ENCODE results near the gene PLEKHA7. TPM values are rescaled to one million over a fixed set of nuclear protein-coding genes. Genes with fewer than 3 reads are reported as not detected.

PLEKHA7 gene
- total RNA-seq, 2 experiments from 2014 or later, result 0.13 TPM; not detected in 1

- no peak overlapping the region for H2AFZ ChIP-seq (ENCODE audit: low read length)
- POLR2A ChIA-PET, result interaction anchor here (1.3 kb wide), 1 partner anchor 11 kb away, joined by 4 read pairs; no protein-coding TSS in a partner anchor
- CTCF ChIA-PET (ENCODE audit: unreplicated experiment), result no interaction called here
- no peaks in the 10 kb centered on the region for H3K9me3 ChIP-seq (ENCODE audit: low read length)
- TF ChIP-seq CTCF (conservative IDR thresholded peaks at IDR 0.05; ENCODE audit: low read length) (no peak), EZH2phosphoT487 (IDR thresholded peaks at IDR 0.05; ENCODE audit: borderline replicate concordance, low read depth, low read length) (no peak)
- H4K20me1 ChIP-seq (ENCODE audit: insufficient read depth, low read length), result no peaks in the 10 kb centered on the region; the same call in 1 of the 2 replicates
- no peak for DNase-seq (ENCODE audit: low spot score)
- intact Hi-C loops (cut with micrococcal nuclease; ENCODE audit: unreplicated experiment), result no loop called here
- H3K4me2 ChIP-seq (ENCODE audit: low read length), result no peak overlapping the region
- no peaks in the 10 kb centered on the region for H3K9me2 ChIP-seq (ENCODE audit: insufficient read depth, low read length)
- BruUV-seq (replicated peaks), result no TSS peak
- H3K36me3 ChIP-seq (ENCODE audit: insufficient read depth, low read length), result no peaks in the 10 kb centered on the region
- H3K79me2 ChIP-seq (ENCODE audit: insufficient read depth, low read depth, low read length), result no peaks in the 10 kb centered on the region
- no peak overlapping the region for H3K4me3 ChIP-seq (ENCODE audit: low read depth, low read length, poor library complexity, severe bottlenecking)
- H3K27ac ChIP-seq (ENCODE audit: low read depth, low read length, poor library complexity, severe bottlenecking), result no peak overlapping the region
- no peaks in the 10 kb centered on the region for H3K4me1 ChIP-seq (ENCODE audit: insufficient read depth, low read length, poor library complexity, severe bottlenecking)
These were observed 44.9 kb downstream of the PLEKHA7 start for GRCh38 chr11:16969010-16969999.

- Histone ChIP-seq H3K4me2 (ENCODE audit: low read length) (no peak overlapping the region), H2AFZ (ENCODE audit: low read length) (no peak overlapping the region), H4K20me1 (ENCODE audit: insufficient read depth, low read length) (no peaks in the 10 kb centered on the region; the same call in 1 of the 2 replicates), H3K36me3 (ENCODE audit: insufficient read depth, low read length) (no peaks in the 10 kb centered on the region), H3K9me3 (ENCODE audit: low read length) (no peaks in the 10 kb centered on the region), H3K4me3 (ENCODE audit: low read depth, low read length, poor library complexity, severe bottlenecking) (no peak overlapping the region), H3K9me2 (ENCODE audit: insufficient read depth, low read length) (no peaks in the 10 kb centered on the region), H3K79me2 (ENCODE audit: insufficient read depth, low read depth, low read length) (no peaks in the 10 kb centered on the region), H3K27ac (ENCODE audit: low read depth, low read length, poor library complexity, severe bottlenecking) (no peak overlapping the region), H3K4me1 (ENCODE audit: insufficient read depth, low read length, poor library complexity, severe bottlenecking) (no peaks in the 10 kb centered on the region)
- CTCF ChIA-PET (ENCODE audit: unreplicated experiment), result no interaction called here
- no TSS peak for BruUV-seq (replicated peaks)
- no peak for DNase-seq (ENCODE audit: low spot score)
- intact Hi-C loops (cut with micrococcal nuclease; ENCODE audit: unreplicated experiment), result no loop called here
- TF ChIP-seq CTCF (conservative IDR thresholded peaks at IDR 0.05; ENCODE audit: low read length) (no peak), EZH2phosphoT487 (IDR thresholded peaks at IDR 0.05; ENCODE audit: borderline replicate concordance, low read depth, low read length) (no peak)
- POLR2A ChIA-PET, result no interaction called here
These were observed 46.0 kb downstream of the PLEKHA7 start for GRCh38 chr11:16968196-16968595.
